Ovary (tissue), 3 donors: ENCODE results near the gene ARPC1A.

ENCODE experiments used
- CTCF ChIP-seq, 3 donors: fragments of 450-650 bp in 2 of 3; fragments of 200-600 bp in 1 of 3; IDR thresholded peaks; one replicate each; pipeline versions ENCODE4 v1.5.1 to v1.8.0; 2016 to 2022; ENCODE audit warnings: antibody characterized with exemption in 3 of 3, mild to moderate bottlenecking in 1 of 3
- EP300 ChIP-seq: sonication (generic); formaldehyde crosslinking; IDR thresholded peaks from one replicate; pipeline ENCODE4 v1.6.1; 2017; ENCODE audit warnings: antibody characterized with exemption
- POLR2A ChIP-seq: fragments of 450-650 bp; IDR thresholded peaks from one replicate; pipeline ENCODE4 v1.6.1; 2017; ENCODE audit warnings: antibody characterized with exemption, mild to moderate bottlenecking, moderate library complexity
- donor health status: DM: no; HTN: no; CAD: no.

GRCh38 chr7:99375070-99375807 is 49.5 kb downstream of the ARPC1A start:
- no peak for TF ChIP-seq CTCF (IDR thresholded peaks at IDR 0.05)
- no peak for TF ChIP-seq POLR2A
- no peak for TF ChIP-seq EP300
